Activated CD8-positive, alpha-beta memory T cell treated with anti-CD3 and anti-CD28 coated beads, Interleukin-2, amount 50 U/mL, for 4 hours (primary cell): Measurements from ENCODE around the gene SIRPG.
"Not testable (repeated sequence)": the region's sequence is repeated elsewhere in the genome, so short reads cannot be mapped to it uniquely, and the experiment has no call there.

Source experiments
- DNase-seq: peaks from one replicate; pipeline ENCODE4 v3.0.0-alpha.2; 2020

The SIRPG gene

GRCh38 chr20:1657556-1658334, at the start of gene SIRPG:
Gene SIRPG (minus strand): TSS chr20:1657779. CDS start chr20:1657714, 65 bp downstream.
- no peak for DNase-seq

- DNase-seq: not testable (repeated sequence)
Observed at GRCh38 chr20:1706887-1707286, 49.3 kb upstream of the SIRPG start.

- no peak for DNase-seq
Observed at GRCh38 chr20:1706079-1706478, 48.5 kb upstream of the SIRPG start.

GRCh38 chr20:1702855-1703254, 45.3 kb upstream of the SIRPG start:
- DNase-seq: no peak

GRCh38 chr20:1702328-1702727, 44.7 kb upstream of the SIRPG start:
- DNase-seq: no peak

- no peak for DNase-seq
Observed at GRCh38 chr20:1700990-1701389, 43.4 kb upstream of the SIRPG start.

GRCh38 chr20:1697592-1697991, 40.0 kb upstream of the SIRPG start:
- no peak for DNase-seq

- no peak for DNase-seq
Observed at GRCh38 chr20:1696521-1697209, 39.1 kb upstream of the SIRPG start.

GRCh38 chr20:1694672-1695071, 37.1 kb upstream of the SIRPG start:
- DNase-seq: no peak

GRCh38 chr20:1693427-1693826, 35.8 kb upstream of the SIRPG start:
- no peak for DNase-seq

GRCh38 chr20:1689721-1690120, 32.1 kb upstream of the SIRPG start:
- DNase-seq: no peak

- DNase-seq: no peak
Observed at GRCh38 chr20:1688886-1689538, 31.4 kb upstream of the SIRPG start.

GRCh38 chr20:1687053-1687452, 29.5 kb upstream of the SIRPG start:
- no peak for DNase-seq

GRCh38 chr20:1686151-1686748, 28.7 kb upstream of the SIRPG start:
- no peak for DNase-seq

- no peak for DNase-seq
Observed at GRCh38 chr20:1685304-1686052, 27.9 kb upstream of the SIRPG start.

GRCh38 chr20:1684872-1685271, 27.3 kb upstream of the SIRPG start:
- no peak for DNase-seq

- DNase-seq: no peak
Observed at GRCh38 chr20:1676650-1677049, 19.1 kb upstream of the SIRPG start.

GRCh38 chr20:1674990-1675780, 17.6 kb upstream of the SIRPG start:
- DNase-seq: no peak

- DNase-seq: no peak
Observed at GRCh38 chr20:1674361-1674760, 16.8 kb upstream of the SIRPG start.

- DNase-seq: no peak
Observed at GRCh38 chr20:1673424-1673823, 15.8 kb upstream of the SIRPG start.

GRCh38 chr20:1672728-1673127, 15.1 kb upstream of the SIRPG start:
- no peak for DNase-seq
